ENCODE measurements around the gene RNGTT.

DNA sequence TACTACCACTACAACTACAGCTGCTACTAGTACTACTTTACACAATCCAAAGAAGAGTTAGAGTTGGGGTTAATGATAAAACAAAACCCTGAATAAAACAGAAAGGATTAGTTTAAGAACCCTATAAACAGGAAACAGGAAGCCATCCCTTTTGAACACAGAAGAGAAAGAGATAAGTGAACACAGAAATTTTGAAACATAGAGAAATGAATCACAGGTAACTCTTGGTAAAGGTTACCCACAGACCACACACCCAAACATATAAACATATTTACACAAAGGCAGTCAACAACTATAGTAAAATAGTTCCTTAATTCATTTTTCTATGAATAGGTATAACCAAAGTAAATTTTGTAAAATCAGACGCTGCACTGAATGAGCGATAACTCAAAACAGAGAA, 98.1 kb downstream of the RNGTT start:
- TF ChIP-seq, protein P1, sequence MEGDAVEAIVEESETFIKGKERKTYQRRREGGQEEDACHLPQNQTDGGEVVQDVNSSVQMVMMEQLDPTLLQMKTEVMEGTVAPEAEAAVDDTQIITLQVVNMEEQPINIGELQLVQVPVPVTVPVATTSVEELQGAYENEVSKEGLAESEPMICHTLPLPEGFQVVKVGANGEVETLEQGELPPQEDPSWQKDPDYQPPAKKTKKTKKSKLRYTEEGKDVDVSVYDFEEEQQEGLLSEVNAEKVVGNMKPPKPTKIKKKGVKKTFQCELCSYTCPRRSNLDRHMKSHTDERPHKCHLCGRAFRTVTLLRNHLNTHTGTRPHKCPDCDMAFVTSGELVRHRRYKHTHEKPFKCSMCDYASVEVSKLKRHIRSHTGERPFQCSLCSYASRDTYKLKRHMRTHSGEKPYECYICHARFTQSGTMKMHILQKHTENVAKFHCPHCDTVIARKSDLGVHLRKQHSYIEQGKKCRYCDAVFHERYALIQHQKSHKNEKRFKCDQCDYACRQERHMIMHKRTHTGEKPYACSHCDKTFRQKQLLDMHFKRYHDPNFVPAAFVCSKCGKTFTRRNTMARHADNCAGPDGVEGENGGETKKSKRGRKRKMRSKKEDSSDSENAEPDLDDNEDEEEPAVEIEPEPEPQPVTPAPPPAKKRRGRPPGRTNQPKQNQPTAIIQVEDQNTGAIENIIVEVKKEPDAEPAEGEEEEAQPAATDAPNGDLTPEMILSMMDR (IDR thresholded peaks at IDR 0.05): no peak
- TF ChIP-seq EP300 (IDR thresholded peaks at IDR 0.05): no peak
- TF ChIP-seq POLR2A (IDR thresholded peaks at IDR 0.05): no peak
